ENCODE measurements around the gene MYT1. TPM values are rescaled to one million over a fixed set of nuclear protein-coding genes. Genes with fewer than 3 reads are reported as not detected.

Gene MYT1
- not detected in 2 replicates for total RNA-seq

GRCh38 chr20:64164123-64164836 lies at the start of gene MYT1:
Gene MYT1 (plus strand): TSS chr20:64164452. CDS start chr20:64198862, 34,410 bp downstream.

GRCh38 chr20:64255361-64256281 lies 91.4 kb downstream of the MYT1 start, which contains the start of gene PCMTD2:
Gene PCMTD2 (plus strand): TSS chr20:64255748. CDS start chr20:64259966, 4,218 bp downstream.

Other genes with a start within 250 kb of the MYT1 start
- 22.4 and 24.0 TPM in 2 replicates for gene UCKL1, start 208.0 kb upstream of the MYT1 start, total RNA-seq
- 7.1 and 7.6 TPM in 2 replicates for gene ZNF512B, start 194.5 kb upstream of the MYT1 start, total RNA-seq
- gene SAMD10, start 184.8 kb upstream of the MYT1 start, total RNA-seq = 0.87 and 1.00 TPM in 2 replicates
- gene PRPF6, start 183.3 kb upstream of the MYT1 start, total RNA-seq = 65.7 and 73.8 TPM in 2 replicates
- gene C20orf204, start 128.3 kb upstream of the MYT1 start, total RNA-seq = 0.77 and 1.2 TPM in 2 replicates
- 0.12 TPM in 1 of 2 replicates, not detected in the other for gene SOX18, start 114.8 kb upstream of the MYT1 start, total RNA-seq
- gene TCEA2, start 101.3 kb upstream of the MYT1 start, total RNA-seq = 10.8 and 24.7 TPM in 2 replicates
- gene RGS19, start 84.9 kb upstream of the MYT1 start, total RNA-seq = 7.5 and 8.7 TPM in 2 replicates
- gene OPRL1, start 84.4 kb upstream of the MYT1 start, total RNA-seq = 1.1 and 2.1 TPM in 2 replicates
- not detected in 2 replicates for gene LKAAEAR1, start 80.1 kb upstream of the MYT1 start, total RNA-seq
- gene NPBWR2, start 56.9 kb upstream of the MYT1 start, total RNA-seq = not detected in 2 replicates
- 40.6 and 55.6 TPM in 2 replicates for gene PCMTD2, start 91.3 kb downstream of the MYT1 start, total RNA-seq